ENCODE data around the gene GLUD1.
"Not testable (repeated sequence)": the region's sequence is repeated elsewhere in the genome, so short reads cannot be mapped to it uniquely, and the experiment has no call there.

Gene GLUD1

GRCh38 chr10:87089746-87090145, 4.9 kb downstream of the GLUD1 start:
- no peak for DNase-seq

GRCh38 chr10:87085537-87085936, 9.1 kb downstream of the GLUD1 start:
- no peak for DNase-seq

GRCh38 chr10:87084291-87084782, 10.3 kb downstream of the GLUD1 start:
- DNase-seq, result not testable (repeated sequence)

GRCh38 chr10:87083576-87084290, 10.9 kb downstream of the GLUD1 start:
- not testable (repeated sequence) for DNase-seq

- DNase-seq, result not testable (repeated sequence)
Measured at GRCh38 chr10:87082219-87082618, 12.4 kb downstream of the GLUD1 start.

- DNase-seq, result not testable (repeated sequence)
Measured at GRCh38 chr10:87081574-87081973, 13.1 kb downstream of the GLUD1 start.

- DNase-seq, result not testable (repeated sequence)
Measured at GRCh38 chr10:87080621-87081020, 14.0 kb downstream of the GLUD1 start.

GRCh38 chr10:87079106-87079836, 15.4 kb downstream of the GLUD1 start:
- no peak for DNase-seq

- not testable (repeated sequence) for DNase-seq
Measured at GRCh38 chr10:87076421-87076820, 18.2 kb downstream of the GLUD1 start.

GRCh38 chr10:87072449-87072848, 22.2 kb downstream of the GLUD1 start:
- no peak for DNase-seq

GRCh38 chr10:87068281-87068680, 26.4 kb downstream of the GLUD1 start:
- no peak for DNase-seq

- DNase-seq, result no peak
Measured at GRCh38 chr10:87066865-87067264, 27.8 kb downstream of the GLUD1 start.

GRCh38 chr10:87066178-87066577, 28.5 kb downstream of the GLUD1 start:
- no peak for DNase-seq

GRCh38 chr10:87064651-87065050, 30.0 kb downstream of the GLUD1 start:
- no peak for DNase-seq

- no peak for DNase-seq
Measured at GRCh38 chr10:87060280-87060928, 34.2 kb downstream of the GLUD1 start.

GRCh38 chr10:87059401-87059800, 35.2 kb downstream of the GLUD1 start:
- no peak for DNase-seq

- no peak for DNase-seq
Measured at GRCh38 chr10:87058171-87058570, 36.5 kb downstream of the GLUD1 start.

GRCh38 chr10:87054373-87055295, 40.0 kb downstream of the GLUD1 start:
- no peak for DNase-seq

- DNase-seq, result no peak
Measured at GRCh38 chr10:87053577-87054181, 41.0 kb downstream of the GLUD1 start.

GRCh38 chr10:87053111-87053510, 41.5 kb downstream of the GLUD1 start:
- DNase-seq, result no peak

GRCh38 chr10:87045434-87045938, 49.2 kb downstream of the GLUD1 start:
- DNase-seq, result no peak

- not testable (repeated sequence) for DNase-seq
Measured at GRCh38 chr10:87043579-87043978, 51.1 kb downstream of the GLUD1 start.
